ENCODE results near the gene MACROH2A1. TPM values are rescaled to one million over a fixed set of nuclear protein-coding genes. Genes with fewer than 3 reads are reported as not detected.

MACROH2A1 gene
- total RNA-seq (2014; rRNA removed; shearing (Covaris generic)) = 349 and 422 TPM in 2 replicates

DNA sequence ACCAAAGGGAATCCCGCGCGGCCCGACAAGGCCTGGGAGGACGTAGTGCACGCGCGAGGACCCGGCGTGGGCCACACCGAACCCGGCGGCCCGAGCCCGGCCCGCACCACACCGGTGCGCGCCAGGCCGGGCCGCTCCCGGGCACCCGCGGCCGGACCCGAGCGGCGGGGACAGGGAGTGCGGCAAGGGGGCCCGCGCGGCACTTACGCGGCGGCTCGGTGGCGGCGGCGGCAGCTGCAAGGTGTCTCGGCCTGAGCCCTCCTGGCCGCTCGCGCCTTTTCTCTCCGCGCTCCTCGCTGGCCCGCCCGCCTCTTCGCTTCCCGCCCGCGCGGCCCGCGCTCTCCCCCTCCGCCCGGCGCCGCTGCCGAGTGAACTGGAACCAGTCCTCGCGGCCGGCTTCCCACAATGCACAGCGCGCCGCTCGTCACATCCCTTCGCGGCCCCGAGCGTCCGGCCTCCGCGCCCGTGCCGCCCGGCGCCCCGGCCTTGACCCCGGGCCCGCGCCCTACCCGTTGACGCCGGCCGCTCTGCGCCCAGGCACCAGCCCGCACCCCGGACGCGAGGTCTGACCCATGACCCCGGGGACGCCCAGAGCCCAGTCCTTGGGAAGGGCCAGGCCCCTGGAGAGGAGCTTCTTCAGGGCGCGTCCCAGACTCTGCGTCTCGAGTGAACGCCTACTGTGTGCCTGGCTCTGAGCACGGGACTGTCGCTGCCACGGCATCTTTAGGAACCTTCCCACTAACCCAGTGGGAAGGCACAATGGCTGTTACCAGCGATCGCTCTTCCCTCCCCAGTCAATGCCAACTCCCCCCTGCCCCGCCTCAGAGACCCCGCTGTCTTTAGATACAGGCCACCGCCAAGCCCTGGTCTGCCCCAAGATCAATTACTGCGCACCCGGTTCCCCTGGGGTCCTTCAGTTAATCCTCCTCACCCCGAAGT is at the start of gene MACROH2A1:
Gene MACROH2A1 (minus strand): TSS at position 377 of the 939 bp plus-strand sequence. CDS start 10,138 bp downstream, outside the sequence.
- DNase-seq (ENCODE audit: low read depth) = peak; percentile 85

DNA sequence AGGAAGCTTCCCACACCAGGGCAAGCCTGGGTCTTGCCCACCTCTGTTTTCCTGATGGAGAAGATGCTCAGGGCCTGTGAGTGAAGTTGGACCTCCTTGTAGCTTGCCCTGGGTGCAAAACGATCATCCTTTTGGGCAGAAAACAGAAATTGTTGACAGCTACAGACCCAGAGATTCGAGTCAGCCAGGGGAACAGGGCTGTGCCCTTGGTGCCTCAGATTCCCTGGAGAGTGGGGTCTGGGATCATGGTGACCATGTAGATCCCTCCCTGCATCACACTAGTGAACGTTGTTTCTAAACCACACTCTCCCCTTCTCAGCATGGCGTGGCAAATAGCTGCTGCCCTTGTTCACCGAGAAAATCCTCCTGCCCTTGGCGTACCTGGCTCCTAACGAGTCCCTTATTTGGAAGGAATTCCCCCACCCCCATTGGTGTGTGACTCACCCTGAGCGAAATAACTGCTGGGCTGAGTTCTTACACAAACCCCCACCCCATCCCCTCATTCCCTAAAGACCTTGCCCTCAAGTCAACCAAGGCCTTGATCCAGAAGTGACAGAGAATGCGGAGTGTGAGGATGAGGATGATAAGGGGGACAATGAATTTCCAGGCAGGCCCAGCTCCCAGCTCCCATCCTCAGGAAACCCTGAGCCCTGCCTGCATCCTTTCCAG is 49.2 kb upstream of the MACROH2A1 start:
- peak; percentile 40 for DNase-seq (ENCODE audit: low read depth)

DNA sequence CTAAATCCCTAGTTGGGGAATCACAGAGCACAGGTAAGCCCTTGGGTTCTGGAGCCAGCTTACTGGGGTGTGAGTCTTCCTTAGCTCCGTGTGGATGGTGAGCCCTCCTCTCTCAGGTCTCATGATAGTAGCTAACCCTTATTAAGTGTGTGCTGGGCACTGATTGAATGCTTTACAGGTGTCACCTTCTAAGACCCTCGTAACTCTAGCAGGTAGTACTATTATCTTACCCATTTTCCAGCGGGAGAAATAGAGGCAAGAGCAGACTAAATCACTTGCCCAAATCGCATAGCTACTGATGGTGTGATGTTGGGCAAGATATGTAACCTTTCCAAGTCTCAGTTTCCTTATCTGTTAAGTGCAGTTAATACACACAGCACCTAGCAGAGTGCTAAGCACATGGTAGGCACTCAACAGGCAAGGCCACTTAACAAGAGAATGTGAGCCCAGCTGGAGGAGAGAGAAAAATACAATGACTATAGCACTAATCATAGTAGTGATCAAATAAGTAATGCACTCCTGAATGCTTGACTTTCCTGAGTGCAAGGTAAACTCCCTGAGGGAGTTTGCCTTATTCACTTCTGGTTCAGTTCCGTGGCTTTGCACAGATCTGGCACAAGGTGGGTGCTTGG is 48.4 kb upstream of the MACROH2A1 start, which contains the start of gene DCANP1:
Gene DCANP1 (minus strand): TSS at position 51 of the 632 bp plus-strand sequence. CDS start 240 bp downstream, outside the sequence.
- no peak for DNase-seq (ENCODE audit: low read depth)

DNA sequence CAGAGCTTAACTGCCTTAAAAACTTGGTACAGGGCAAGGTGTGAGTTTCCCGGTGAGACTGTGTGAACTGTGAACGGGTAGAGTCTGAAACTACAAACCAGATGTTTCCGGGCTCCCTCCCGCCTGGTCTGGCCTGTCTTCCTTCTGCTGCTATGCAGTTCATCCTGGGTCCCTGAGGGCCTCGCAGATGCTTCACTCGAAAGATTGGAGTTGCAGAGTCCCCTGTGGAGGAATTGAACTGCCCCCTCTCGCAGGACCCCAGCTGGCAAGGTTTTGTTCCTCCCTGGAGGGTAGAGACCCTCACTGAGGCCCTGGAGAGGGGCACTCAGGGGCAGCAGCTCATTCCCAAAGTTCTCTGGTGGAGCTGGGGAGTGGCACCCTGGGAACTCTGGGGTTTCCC is 47.6 kb upstream of the MACROH2A1 start:
- no peak for DNase-seq (ENCODE audit: low read depth)

DNA sequence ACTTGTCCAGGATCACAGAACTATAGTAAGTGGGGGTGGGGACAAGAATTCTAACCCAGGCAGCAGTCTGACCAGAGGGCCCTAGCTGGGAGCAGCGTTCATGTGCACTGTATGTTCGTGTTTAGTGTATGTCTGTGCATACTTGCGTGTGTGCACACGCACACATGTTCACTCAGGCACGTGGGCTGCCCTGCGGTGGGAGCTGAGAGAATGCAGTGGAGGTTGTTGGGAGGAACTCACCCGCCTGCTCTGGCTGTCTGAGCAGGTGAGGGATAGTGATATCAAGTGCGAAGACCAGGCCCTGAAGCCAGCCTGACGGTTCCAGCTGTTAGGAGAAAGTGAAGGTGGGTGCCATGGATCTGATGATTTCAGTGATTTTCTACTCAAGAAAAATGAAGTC is 47.2 kb upstream of the MACROH2A1 start:
- no peak for DNase-seq (ENCODE audit: low read depth)

DNA sequence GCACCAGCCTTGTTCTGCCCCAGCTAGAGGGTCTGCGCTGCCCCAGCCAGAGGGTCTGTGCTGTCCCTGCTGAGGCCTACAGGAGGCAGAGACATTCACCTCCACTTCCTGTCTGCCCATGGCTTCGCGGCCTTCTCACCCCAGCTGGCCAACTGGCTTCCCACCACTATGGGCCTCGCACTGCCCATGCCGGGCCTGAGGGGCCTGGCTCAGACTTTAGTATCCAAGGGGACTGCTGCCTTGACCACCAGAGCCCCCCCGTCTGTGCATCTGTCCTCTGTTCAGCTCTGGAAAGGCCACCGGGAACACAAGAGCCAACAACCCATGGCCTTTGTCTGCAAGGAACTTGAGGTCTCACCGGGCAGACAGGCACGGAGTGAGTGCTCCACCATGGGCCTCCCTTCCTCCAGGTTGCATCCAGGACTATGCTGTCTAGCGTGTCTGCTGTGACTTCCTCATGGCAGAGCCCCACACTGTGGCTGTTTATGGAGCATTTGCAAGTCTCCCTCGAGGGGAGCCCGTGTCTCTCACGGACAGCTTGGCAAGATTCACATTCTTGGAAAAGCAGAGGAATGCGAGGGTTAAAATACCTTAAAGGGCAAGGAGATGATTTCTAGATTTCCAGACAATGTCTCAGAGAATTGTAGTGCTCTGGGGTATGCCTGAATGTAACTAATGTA is 46.4 kb upstream of the MACROH2A1 start:
- no peak for DNase-seq (ENCODE audit: low read depth)

DNA sequence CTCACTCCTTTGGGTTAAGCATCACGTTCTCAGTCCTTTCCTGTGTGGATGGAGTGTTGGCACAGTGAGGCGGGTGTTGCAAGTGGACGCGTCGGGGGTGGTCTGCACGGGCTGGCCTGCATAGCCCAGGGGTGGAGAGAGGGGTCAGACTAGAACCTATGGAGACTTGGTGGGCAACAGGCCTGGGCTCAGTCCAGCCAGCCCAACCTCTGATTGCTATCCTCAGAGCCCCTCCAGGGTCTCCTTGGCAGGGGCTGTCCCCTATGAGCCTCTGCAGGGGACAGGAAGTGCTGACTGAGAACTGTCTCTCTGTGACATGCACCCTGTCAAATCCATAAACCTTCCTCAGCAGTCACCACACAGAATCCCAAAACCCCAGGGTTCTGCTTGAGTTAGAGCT is 45.9 kb upstream of the MACROH2A1 start:
- DNase-seq (ENCODE audit: low read depth) = no peak

DNA sequence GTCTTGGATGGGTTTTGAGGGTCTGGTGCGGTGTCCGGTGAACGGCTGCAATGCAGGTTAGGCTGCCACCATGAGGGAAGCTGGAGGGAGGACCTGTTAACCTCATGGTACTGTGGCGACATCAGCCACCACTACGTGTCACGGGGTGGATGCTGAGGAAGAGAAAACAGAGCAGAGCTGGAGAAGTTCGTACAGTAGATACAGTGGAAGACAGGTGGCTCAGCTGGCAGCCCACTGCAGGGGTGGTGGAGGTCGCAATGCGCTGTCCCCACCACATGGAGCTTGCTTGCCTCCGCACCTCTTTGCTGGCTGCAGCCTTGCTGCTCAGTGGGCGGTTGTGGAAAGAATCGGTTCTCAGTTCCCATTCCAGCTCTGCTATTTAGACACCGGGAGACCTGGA is 45.3 kb upstream of the MACROH2A1 start:
- no peak for DNase-seq (ENCODE audit: low read depth)

DNA sequence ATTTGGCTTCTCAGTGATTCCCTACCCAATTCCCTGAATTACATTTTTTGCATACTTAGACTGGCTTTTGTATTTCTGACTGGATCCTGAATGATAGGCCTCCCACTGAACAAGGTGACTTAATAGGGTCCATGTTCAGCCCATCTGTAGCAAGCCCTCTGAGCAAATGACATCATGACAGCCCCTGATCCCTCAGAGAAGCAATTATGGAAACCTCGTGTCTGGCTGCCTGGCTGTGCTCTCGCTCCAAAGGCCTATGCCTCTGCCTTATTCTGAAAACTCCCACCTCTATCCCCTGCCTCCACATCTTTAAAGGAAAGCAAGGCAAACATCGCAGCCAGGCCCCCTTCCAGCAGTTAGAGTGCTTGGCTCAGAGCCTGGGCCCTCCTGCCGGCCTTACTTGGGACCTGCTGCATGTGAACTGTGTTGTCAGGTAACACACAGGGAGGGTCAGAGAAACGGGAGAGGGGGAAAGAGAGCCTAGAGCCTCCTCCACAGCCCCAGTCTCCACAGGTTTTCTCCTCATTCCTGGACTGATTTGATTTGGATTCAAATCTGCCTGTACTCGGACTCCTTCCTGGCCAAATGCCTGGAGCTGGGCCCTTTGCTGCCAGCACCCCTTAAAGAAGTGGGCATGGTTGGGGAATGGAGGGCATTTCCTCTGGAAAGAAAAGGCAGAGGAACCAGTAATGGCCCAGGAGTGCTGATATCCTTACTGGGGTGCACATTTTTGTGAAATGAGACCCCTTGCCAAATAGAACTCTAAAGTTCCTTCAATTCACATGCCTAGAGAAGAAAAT is 44.3 kb upstream of the MACROH2A1 start:
- DNase-seq (ENCODE audit: low read depth) = no peak

DNA sequence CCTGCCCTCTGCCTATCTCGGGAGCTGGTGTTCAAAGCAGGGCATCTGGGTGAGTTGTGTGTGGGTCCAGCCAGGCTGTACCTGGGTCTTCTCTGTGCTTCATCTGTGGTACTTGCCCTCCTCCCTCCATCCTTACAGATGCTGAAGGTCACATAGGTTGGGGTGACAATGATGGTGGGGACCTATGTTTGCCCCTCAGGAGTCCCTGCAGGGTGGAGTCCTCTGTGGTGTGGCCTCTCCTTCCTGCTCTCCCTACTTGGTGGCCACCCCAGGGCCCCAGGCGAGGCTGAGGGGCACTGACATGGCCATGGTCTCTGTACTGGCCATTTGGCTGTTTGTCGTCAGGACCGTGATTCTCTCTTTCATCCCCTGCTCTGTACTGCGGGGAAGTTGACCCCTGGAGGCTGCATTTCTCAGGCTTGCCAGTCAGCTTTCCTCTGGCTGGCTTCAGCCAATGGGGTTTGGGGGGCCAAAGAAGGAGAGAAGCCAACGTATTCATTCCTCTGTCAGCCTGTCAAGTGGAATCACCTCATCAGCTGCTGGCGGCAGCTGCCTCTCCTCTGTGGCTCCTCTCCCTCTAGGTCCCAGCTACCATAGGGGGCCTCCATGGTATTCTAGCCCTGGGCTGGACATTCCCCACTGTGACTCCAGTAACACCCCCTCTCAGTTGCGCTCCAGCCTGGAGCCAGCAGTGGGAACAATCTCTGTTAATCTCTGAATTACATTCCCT is 43.6 kb upstream of the MACROH2A1 start:
- no peak for DNase-seq (ENCODE audit: low read depth)

DNA sequence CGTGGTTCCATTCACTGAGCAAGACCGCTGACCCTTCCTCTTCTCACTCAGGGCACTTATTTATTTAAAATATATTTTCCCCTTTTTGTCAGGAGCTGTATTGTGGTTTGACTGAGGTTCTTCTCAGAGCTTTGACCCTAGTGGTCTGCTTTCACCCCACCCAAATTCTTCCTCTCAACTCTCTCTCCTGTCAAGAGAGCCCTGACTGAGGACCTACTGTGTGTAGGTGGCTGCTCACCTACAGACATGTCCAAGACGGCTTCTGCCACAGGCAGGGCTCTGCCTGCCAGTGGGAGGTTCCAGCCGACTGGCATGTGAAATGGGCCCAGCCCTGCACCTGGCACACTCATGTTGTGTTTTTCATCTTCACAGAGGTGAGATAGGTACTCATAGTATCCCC is 42.9 kb upstream of the MACROH2A1 start:
- DNase-seq (ENCODE audit: low read depth) = no peak

DNA sequence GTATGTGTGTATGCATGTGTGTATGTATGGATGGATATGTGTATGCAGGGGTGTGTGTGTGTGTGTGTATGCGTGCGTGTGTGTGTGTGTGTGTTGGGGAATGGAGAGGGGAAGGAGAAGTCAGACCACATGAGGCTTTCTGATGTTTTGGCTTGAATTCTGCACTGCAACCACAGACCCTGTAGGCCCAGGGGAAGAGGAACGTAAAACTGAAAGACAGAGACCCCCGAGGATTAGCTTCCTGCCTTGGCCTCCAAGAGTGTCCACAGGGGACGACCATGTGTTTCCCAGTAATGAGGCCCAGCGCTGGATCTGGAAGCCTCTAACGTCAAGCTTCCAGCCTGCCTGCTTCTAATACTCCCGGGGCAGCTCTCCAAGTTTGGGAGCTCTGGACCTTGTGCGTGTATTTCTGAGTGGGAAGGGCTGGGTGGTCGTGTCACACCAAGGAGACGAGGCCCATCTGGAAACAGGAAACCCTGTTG is 42.4 kb upstream of the MACROH2A1 start:
- no peak for DNase-seq (ENCODE audit: low read depth)

DNA sequence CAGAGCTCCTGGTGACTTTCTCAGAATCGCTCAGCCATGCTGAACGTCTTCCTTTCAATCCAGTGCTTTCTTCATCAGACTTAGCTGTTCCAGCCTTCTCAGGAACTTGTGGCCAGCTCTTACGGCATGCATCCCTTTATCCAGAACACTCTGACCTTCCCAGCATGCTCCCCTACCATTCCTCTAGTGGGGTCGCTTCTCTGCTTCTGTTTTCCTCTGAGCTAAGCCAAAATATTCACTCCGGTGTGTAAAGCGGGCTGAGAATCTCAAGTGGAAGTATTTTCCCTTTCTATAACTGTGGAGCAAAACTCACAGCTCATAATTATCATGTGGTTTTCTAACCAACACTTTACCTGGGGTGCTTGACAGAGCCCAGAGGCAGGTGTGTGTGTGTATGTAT is 41.9 kb upstream of the MACROH2A1 start:
- no peak for DNase-seq (ENCODE audit: low read depth)

DNA sequence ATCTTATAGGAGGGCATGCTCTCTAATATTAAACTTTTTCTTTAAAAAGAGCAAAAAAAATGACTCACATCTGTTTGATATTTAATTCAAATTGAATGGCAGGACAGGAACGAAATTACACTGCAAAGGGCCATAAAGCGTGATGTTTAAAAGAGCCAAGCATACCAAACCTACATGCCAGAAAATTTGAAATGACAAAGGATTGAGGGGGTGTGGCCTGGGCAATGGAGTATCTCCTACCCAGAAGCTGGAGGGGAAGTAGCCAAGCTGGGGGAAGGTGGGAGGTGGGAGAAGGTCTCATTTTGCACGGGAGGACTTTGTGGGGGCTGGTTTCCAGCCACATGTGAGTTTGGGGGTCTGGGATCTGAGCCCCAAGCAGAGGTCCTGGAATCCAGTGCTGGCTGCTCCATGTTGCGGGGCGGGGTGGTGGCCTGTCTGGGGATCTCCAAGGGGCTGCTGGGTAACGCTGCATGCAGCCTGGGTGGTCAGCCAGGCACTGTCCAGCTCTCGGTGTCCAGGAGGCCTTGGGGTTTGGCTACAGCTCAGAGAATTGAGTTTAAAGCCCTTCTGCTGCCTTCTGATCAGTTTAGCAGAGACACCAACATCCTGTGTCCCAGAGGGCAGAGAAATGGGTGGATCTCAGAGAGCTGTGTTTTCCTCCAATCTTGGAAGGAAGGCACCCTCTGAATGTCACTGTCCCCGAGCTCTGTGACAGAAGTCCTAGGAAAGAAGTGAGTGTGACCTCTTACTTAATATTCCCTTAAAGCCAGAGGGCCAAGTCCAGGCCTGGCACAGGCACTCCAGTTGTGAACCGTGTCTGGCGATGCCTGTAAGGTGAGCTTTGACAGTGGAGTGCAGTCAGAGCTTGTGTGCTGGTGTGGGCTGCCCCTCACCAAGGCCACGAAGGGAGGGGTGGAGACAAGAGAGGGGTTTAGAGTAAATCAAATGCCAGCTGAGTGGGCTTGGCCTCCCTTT is 40.5 kb upstream of the MACROH2A1 start:
- DNase-seq (ENCODE audit: low read depth) = no peak

DNA sequence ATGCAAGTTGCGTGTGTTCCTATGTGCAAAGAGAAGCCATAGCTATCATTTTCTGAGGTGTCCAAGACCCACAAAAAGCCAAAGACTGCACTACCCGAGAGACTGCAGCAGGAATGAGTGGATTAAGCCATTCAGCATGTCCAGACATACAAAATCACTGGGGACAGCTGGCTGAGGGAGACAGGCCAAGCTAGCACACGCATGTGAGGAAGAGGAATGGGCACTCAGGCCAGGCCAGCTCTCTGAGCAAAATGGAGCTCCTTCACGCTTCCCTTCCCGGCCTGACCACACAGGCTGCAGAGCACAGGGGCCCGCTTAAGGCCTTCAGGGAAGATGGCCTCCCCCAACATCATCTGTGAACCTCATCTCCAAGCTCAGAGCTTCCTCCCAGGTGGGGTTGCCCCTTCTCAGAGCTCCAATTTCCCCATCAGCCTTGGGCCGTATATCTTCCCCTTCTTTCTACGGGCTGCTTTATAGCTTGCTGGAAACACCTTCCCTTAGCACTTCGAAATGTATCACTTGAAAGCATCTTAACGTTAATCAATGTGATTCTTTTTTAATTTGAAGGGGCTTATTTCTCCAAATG is 39.7 kb upstream of the MACROH2A1 start:
- DNase-seq (ENCODE audit: low read depth) = no peak

DNA sequence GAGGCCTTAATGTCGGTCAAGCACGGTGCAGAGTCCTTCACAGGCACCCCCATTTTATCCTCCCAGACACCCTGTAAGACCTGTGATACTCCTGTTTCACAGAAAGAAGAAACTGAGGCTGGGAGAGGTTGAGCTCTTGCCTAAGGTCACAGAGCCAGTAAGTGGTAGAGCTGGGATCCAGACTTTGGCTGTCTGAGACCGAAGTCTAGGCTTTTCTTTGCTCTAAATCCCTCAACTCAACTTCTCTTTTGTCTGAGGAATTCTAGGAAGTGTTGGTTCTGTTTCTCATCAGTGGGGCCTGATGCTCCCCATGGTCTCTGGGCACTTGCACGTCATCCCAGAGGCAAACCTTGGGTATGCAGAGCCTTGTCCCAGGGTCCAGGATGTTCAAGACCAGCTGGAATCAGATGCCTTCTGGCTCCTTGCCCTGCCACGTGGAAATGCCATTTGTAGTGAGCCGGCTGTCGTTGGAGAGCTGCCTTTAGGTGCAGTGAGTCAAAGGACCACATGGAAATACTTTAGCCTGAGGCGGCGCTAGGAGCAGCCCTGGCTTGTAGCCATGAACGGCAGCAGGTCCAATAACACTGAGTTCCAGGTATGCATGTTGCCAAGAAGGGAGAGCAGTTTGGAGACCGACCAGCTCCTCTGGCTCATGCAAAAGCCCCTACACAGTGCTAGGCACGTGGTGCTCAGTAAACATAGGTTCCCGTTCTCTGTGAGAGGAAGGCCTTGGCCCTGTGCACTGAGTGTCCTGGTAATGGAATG is 38.9 kb upstream of the MACROH2A1 start:
- peak; percentile 96 for DNase-seq (ENCODE audit: low read depth)

DNA sequence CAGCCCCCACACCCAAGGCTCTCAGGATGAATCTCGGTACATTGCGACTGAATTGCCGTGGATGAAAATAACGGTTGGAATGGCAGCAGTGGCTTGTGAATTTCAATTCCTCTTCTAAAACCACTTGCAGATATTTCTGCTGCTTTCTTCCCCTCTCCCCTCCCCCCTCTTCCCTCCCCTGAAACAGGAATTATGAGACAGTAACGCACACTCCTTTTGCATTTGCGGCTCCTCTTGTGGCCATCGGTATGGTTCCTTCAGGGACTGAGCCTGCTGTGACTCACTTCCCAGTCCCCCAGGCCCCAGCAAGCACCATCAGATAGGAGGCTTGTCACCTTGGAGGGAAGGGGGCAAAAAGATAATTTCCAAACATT is 38.4 kb upstream of the MACROH2A1 start:
- DNase-seq (ENCODE audit: low read depth) = peak; percentile 78

DNA sequence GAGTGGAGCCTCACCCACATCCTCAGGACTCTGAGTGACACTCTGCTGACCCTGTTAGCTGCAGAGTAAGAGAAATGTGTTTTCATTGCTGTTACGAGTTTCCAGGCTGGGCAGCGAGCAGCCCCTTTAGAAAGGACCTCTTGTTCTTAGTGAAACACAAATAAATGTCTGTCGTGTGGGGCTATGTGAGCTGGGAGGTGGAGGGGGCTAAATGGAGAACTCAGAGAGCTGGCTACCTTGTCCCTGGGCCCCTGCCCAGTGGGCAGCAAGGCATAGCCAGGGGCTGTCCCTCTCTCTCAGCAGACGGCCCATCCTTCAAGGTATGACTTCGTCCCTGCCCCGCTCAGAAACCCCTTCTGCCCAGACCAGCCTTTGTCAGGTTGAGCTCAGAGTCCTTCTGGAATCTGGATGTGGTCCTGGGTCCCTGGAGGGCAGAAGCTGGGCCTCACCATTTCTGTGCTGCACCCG is 38.0 kb upstream of the MACROH2A1 start:
- no peak for DNase-seq (ENCODE audit: low read depth)
